Activated B cell treated with CpG ODN at 0.5 μM for 24 hours (primary cell): ENCODE measurements around the gene ALK. TPM values are rescaled to one million over a fixed set of nuclear protein-coding genes. Genes with fewer than 3 reads are reported as not detected.
A peak's percentile ranks its signal among the peaks of the same experiment; 100 is the strongest.

Source experiments
- ATAC-seq: fragments of 200-7000 bp; cut with Tn5 transposase; one replicate; pipeline ENCODE4 v1.10.0; 2021; ENCODE audit warnings: low read depth, mild to moderate bottlenecking, moderate library complexity
- CTCF ChIA-PET: fragments of 350-600 bp; sonication (Branson Sonifier 250); formaldehyde crosslinking; loops from one replicate; lab custom pipeline; 2021; ENCODE audit warnings: antibody characterized with exemption; lab: Charles Lee
- POLR2A ChIA-PET: fragments of 350-600 bp; sonication (Branson Sonifier 250); formaldehyde crosslinking; loops from one replicate; lab custom pipeline; 2021; ENCODE audit warnings: antibody characterized with exemption; lab: Charles Lee
- DNase-seq: peaks from one replicate; pipeline ENCODE4 v3.0.0; 2022
- H3K27ac Mint-ChIP-seq: one replicate; pipeline ENCODE4 v1.8.0; 2020; ENCODE audit warnings: mixed read lengths
- H3K27me3 Mint-ChIP-seq: one replicate; pipeline ENCODE4 v1.8.0; 2021; ENCODE audit warnings: mixed read lengths
- H3K36me3 Mint-ChIP-seq: one replicate; pipeline ENCODE4 v1.8.0; 2021; ENCODE audit warnings: low read depth, mixed read lengths
- H3K4me1 Mint-ChIP-seq: one replicate; pipeline ENCODE4 v1.8.0; 2021; ENCODE audit warnings: mixed read lengths
- H3K4me3 Mint-ChIP-seq: one replicate; pipeline ENCODE4 v1.8.0; 2020; ENCODE audit warnings: mild to moderate bottlenecking, mixed read lengths
- H3K9me3 Mint-ChIP-seq: one replicate; pipeline ENCODE4 v1.8.0; 2020; ENCODE audit warnings: mixed read lengths
- CTCF ChIP-seq: fragments of 200-600 bp; IDR thresholded peaks from one replicate; pipeline ENCODE4 v1.8.0; 2022; ENCODE audit warnings: antibody characterized with exemption, mild to moderate bottlenecking
- intact Hi-C: fragments of 100-400 bp; cut with micrococcal nuclease; formaldehyde crosslinking; loops from one replicate; pipeline ENCODE4 v1.15.1; 2024
- total RNA-seq: library from RNA; stranded (reverse); gene quantifications from 2 replicates; pipeline ENCODE4 v1.2.3, GENCODE V29; 2022

The ALK gene
- total RNA-seq, 1 donor from 2014 or later, result not detected

- peaks cover 12% of the 10 kb centered on the region for H3K4me1 Mint-ChIP-seq
- intact Hi-C loops, result loop anchor here (10.0 kb wide), 1 partner anchor 1489 kb away; no protein-coding TSS in a partner anchor
- CTCF ChIA-PET, result no interaction called here
- no peaks in the 10 kb centered on the region for H3K27me3 Mint-ChIP-seq
- H3K36me3 Mint-ChIP-seq, result no peaks in the 10 kb centered on the region
- H3K27ac Mint-ChIP-seq, result no peak overlapping the region
- POLR2A ChIA-PET, result no interaction called here
- ATAC-seq (no peak), DNase-seq (no peak)
- no peaks in the 10 kb centered on the region for H3K9me3 Mint-ChIP-seq
- no peak overlapping the region for H3K4me3 Mint-ChIP-seq
- TF ChIP-seq CTCF, result no peak
These were observed 727.7 kb downstream of the ALK start for GRCh38 chr2:29193681-29194080.

GRCh38 chr2:29193111-29193510 is 728.3 kb downstream of the ALK start:
- Mint-ChIP-seq H3K4me1 (peaks cover 12% of the 10 kb centered on the region), H3K27ac (no peak overlapping the region), H3K27me3 (no peaks in the 10 kb centered on the region), H3K9me3 (peaks cover under 1% of the 10 kb centered on the region), H3K36me3 (no peaks in the 10 kb centered on the region), H3K4me3 (no peak overlapping the region)
- CTCF ChIA-PET, result no interaction called here
- no peak for ATAC-seq
- TF ChIP-seq CTCF, result no peak
- DNase-seq, result no peak
- intact Hi-C loops, result loop anchor here (10.0 kb wide), 1 partner anchor 1488 kb away; no protein-coding TSS in a partner anchor
- POLR2A ChIA-PET, result no interaction called here

GRCh38 chr2:29192526-29192925 is 728.9 kb downstream of the ALK start:
- DNase-seq (no peak), ATAC-seq (no peak)
- no peak for TF ChIP-seq CTCF
- peaks cover 12% of the 10 kb centered on the region for H3K4me1 Mint-ChIP-seq
- peaks cover 3% of the 10 kb centered on the region for H3K36me3 Mint-ChIP-seq
- intact Hi-C loops, result loop anchor here (10.0 kb wide), 1 partner anchor 1488 kb away; no protein-coding TSS in a partner anchor
- ChIA-PET CTCF (no interaction called here), POLR2A (no interaction called here)
- H3K27me3 Mint-ChIP-seq, result no peaks in the 10 kb centered on the region
- no peak overlapping the region for H3K4me3 Mint-ChIP-seq
- H3K27ac Mint-ChIP-seq, result no peak overlapping the region
- peaks cover 6% of the 10 kb centered on the region for H3K9me3 Mint-ChIP-seq

GRCh38 chr2:29191817-29192216 is 729.6 kb downstream of the ALK start:
- Mint-ChIP-seq H3K27ac (no peak overlapping the region), H3K36me3 (peaks cover 3% of the 10 kb centered on the region), H3K4me1 (peaks cover 10% of the 10 kb centered on the region), H3K9me3 (peaks cover 8% of the 10 kb centered on the region), H3K27me3 (no peaks in the 10 kb centered on the region), H3K4me3 (no peak overlapping the region)
- CTCF ChIA-PET, result no interaction called here
- ATAC-seq (no peak), DNase-seq (no peak)
- POLR2A ChIA-PET, result no interaction called here
- intact Hi-C loops, result loop anchor here (10.0 kb wide), 1 partner anchor 1487 kb away; no protein-coding TSS in a partner anchor
- no peak for TF ChIP-seq CTCF

- Mint-ChIP-seq H3K9me3 (peaks cover 8% of the 10 kb centered on the region), H3K27ac (no peak overlapping the region), H3K4me3 (no peak overlapping the region), H3K27me3 (no peaks in the 10 kb centered on the region), H3K4me1 (peaks cover 8% of the 10 kb centered on the region), H3K36me3 (peaks cover 3% of the 10 kb centered on the region)
- DNase-seq (no peak), ATAC-seq (peak; percentile 21)
- intact Hi-C loops, result no loop called here
- no peak for TF ChIP-seq CTCF
- ChIA-PET CTCF (no interaction called here), POLR2A (no interaction called here)
These were observed 732.3 kb downstream of the ALK start for GRCh38 chr2:29189052-29189451.
